ENCODE data around the gene FRAS1.

The FRAS1 gene

DNA sequence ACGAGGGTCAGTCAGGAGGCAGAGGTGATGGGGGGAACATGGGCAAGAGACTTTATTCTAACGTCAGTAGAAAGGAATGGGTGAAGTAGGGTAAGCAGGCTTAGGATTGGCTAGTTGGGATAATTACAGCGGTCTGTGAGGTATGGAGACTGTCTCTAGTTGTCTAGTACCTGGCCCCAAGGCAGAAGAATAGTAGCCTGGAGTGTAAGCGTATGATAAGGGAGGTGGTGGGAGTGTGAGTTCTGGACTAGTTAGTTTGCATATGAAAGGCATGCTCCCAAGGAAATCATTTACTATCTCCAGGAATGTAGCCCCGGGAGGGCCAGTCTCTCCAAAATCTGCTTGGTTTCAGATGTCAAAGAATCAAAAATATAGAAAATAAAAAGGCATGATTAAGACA is 274.8 kb downstream of the FRAS1 start:
- DNase-seq = no peak

DNA sequence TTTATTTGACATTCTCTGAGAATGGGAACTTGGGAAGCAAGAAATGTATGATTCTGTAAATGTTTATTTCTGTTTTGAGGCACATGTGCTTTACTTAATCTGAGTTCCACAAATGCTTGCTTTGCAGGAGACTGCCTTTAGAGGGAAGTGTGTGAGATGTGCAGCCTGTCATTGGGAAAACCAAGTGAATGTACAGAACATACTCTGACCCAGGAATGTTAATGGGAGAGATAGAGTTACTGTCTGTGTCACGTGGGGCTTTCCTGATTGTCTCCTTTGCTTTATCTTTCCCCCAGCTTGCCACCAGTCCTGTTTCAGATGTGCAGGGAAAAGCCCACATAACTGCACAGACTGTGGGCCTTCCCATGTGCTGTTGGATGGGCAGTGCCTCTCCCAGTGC is 275.9 kb downstream of the FRAS1 start:
- no peak for DNase-seq

DNA sequence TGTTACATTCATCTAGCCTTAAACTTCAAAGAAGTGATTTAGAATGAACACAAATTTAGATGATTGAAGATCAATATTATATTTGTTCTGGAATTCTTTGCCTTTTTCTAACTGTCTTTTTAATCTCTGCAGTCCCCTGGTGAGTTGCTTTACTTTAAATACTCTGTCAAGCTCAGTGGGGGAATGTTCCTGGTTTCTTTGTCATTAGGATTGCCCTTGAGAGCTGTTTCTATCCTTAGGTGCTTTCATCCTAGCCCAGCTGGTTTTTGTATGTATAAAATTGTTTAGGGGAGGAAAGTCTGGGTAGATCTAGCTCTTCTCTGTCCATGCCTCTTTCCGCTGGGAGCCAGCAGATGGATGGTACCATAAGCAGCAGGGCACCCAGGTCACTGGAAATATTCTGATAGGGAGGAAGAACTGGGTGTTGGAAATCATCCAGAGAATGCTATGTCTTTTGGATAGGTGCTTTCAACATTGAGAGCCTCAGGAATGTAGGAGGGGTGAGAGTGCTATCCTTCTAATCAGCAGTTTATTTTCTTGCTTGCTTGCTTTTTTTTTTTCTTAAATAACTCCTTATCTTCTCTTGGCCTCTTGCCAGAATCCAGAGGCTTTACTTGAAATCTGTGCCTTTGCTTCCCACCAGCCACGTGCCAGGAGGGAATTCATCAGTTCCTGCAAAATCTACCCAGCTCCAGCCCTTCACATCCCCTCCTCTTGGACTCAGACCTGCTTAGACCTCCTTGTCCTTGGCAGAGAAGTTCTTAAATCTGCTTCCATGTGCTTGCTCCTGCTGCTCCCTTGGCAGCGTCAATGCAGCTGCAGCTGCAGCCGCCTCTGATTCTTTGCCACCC is 279.2 kb downstream of the FRAS1 start:
- no peak for DNase-seq

DNA sequence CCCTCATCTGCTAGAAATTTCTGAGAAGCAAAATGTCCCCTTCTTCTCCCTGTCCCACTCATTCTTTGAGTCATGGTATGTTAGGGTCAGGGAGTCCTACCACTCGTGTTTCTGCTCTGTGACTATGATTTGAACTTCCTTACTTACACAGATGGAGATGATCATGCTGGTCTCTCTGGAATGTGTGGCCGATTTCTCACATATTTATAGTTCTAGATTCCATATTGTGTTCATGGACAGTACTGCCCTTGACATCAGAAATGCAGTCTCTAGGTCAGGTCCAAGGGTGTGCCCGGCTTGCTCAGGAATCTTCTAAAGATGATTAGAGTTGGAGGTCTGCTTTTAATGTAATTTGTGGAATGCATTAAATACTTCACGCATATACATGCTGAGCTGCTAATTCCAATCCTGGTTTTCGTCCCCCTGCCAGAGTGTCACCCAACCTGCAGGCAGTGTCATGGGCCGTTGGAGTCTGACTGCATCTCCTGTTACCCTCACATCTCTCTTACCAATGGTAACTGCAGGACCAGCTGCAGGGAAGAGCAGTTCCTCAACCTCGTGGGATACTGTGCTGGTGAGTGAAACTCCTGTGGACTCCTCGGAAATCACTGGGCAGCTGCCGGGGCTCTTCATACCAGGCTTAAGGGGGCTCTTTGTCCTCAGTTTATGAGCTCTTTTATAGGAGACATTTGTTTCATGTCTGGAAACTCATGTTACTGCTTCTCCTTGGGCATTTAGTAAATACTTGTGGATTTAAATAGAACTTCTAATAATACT is 280.3 kb downstream of the FRAS1 start:
- no peak for DNase-seq

DNA sequence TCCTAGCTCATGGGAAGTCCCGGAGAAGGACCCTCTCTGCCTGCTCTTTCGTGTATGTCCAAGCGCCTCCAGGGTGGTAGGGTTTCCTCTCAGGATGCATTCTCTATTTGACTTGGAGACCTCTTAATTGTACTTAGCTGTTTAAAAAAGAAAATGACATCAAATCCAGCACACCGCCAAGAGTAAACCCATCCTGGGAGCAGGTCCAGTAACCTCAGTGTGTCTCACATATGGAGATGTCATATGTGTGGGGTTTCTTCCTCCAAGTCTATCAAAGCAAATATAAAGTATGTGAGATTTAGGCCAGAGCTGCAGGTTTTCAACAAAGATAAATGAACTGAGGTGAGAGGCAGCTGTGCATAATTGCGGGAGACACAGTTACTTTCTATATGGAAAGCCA is 285.0 kb downstream of the FRAS1 start:
- DNase-seq = no peak

DNA sequence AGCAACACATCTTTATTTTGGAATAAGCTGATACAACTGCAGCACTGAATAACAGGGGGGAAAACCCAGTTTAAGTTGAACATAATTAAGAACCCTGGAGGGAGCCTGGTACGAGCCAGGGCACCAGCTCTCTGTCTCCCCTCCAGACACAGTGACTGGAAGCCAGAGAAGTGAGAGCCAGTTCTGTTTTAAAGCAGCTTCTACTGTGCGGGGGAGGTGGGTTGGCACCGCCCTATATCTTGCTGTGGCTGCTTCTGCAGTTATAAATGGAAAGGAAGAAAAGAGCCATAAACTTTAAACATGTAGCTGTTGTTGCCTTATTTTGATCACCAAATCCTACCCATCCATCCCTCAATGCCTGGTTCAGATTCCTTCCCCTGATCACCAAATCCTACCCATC is 286.6 kb downstream of the FRAS1 start:
- no peak for DNase-seq

DNA sequence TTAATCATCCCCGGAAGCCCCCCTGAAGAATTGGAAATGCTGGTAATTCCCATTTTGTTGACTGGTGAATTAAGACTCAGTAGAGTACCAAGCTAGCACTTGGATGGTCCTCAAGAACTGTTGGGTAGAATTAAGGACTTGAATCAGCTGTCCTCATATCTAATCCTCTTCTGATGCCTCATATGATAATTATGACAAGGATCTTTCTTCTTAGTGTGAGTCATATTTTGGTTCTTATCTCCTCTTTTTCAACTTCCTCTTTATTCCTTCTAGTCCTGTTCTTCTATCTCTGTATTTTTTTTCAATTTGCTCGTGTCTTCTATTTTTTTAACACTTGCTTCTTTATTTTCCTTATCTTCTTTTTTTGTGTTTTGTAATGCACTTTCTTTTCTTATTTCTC is 288.1 kb downstream of the FRAS1 start:
- DNase-seq = no peak

DNA sequence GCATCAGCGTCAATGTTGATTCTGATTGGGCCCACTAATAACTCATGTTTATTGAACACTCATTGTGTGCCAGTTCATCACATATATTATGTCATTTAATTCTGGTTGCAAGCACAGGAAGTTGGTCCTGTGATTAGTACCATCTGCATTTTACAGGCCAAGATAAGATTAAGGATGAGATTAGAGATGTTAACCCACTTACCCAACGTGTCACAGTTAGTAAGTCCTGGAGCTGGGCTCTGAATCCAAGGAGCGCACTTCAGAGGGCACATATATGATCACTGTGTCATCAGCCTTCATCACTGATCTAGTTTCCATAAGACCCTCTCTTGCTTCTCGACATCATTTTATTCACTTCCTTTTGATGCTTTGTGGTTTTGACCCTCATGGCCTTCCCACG is 289.1 kb downstream of the FRAS1 start:
- no peak for DNase-seq

DNA sequence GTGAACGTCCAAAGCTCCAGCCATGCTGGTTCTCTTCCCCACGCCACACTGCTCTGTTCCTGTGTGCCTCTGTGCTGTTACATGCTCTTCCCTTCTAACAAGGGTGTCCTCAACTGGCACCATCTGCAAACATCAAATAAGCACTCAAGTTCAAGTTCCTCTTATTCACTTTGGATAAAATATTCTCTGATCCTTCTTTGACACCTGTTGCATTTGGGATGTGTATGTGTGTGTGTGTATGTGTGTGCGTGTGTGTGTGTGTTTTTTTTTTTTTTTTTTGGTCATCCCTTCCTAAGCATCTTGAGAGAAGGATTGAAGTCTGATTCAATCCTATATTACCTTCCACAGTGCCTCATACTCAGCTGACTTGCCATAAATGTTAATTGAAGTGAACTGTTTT is 290.4 kb downstream of the FRAS1 start:
- no peak for DNase-seq

DNA sequence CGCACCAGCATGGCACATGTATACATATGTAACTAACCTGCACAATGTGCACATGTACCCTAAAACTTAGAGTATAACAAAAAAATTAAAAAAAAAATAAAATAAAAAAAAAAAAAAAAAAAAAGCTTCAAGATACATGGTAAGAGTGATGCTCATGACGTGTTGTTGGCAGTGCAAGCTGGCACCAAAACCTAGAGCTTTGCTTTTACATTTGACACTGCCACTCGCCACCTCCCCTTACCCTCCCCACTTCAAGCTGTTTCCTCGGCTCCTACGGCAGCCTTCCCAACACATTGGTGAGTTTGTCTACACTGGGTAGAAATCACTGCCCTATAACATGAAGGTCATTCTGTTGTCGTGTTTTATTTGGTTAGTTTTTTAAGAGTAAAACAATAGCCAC is 296.8 kb downstream of the FRAS1 start:
- no peak for DNase-seq

DNA sequence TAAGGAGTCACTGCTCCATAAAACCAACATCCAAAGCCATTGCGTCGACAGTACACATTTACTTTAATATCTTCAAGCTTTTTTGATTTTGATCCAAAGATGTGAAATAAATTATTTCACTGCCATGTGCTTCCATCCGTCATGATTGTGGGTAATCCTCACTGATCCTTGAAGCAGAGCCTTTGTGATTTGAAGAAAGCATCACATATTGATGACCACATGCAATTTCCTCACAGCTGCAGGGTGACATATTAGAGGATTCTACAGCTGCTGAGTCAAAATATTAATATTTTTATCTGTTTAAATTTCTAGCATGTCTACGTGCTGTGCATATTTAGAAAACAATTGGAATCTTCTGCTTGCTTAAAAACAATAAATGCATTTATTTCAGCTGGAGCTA is 297.7 kb downstream of the FRAS1 start:
- no peak for DNase-seq

DNA sequence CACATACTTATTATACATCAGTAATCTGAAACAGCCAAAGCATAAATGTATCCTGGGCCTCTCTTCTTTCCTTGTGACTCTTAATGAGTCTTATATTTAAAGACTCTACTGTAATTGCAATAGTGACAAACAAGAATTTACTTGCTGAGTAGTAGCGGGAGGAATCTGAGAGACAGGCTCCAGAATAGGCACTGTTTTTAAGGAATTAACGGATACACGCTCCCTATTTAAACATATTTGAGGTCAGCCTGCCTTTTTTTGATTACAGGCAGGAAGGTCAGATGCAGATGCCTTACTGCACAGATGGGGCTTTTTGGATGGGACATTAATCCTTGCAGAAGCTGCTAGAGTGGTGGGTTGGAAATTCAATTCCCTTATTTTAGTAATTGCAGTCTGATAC is 298.2 kb downstream of the FRAS1 start:
- DNase-seq = no peak

DNA sequence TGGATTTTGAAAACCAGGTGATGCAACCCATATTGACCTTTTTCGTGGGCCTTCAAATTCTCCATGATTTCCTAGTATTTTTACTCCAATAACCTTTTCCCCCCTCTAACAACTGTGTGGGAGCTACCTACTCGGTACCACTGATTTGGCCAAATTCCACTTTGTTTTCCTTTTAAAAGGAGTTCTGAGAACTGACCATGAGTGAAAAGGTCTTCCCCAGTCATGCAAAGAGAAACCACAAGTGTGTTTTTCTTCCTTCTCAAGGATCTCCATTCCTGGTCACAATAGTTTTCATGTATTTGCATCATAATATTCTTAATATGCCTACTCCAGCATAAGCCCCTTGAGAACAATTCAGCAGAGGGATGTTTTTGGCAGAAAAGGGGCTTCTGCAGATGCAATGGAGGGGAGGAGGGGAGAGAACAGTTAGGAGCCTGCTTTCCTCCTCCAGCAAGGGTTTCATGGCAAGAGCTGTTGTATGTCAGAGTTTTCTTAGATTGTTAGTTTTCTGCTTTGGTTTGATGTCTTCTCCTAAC is 299.2 kb downstream of the FRAS1 start:
- DNase-seq = no peak

DNA sequence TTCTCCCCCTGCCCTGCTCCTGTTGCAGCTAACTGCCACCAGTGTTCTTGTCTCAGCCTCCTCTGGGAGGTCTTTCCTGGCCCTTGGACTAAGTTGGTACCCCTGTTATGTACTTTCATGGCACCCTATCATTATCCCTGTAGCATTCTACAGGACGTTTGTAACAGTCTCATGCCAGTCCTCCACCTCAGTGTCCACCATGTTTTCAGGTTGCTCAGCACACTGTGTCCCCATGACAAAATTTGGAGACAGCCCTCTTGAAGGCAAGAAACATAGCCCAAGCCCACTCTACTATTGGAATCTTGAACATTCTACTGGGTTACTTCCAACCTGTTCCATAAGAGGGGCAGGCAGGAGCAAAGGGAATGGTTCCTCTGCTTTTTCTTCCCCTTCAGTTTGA is 300.0 kb downstream of the FRAS1 start:
- DNase-seq = no peak

DNA sequence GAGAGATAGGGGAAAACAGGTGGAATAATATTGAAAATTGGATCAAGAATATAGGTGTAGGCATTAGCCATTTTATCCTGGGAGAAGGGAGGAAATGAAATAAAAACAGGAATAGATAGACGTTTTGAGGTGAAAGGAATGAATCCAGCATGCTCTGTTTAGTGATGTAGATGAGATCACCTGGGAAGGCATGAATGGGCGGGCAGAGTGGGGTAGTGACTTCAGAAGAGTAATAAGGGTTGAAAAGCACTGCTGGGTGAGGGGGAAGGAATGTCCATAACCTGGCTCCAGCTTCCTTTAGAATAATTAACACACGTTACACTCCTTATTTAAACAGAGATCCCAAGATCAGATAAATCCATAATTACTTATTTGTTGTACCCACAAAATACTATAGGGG is 303.3 kb downstream of the FRAS1 start:
- DNase-seq = no peak

DNA sequence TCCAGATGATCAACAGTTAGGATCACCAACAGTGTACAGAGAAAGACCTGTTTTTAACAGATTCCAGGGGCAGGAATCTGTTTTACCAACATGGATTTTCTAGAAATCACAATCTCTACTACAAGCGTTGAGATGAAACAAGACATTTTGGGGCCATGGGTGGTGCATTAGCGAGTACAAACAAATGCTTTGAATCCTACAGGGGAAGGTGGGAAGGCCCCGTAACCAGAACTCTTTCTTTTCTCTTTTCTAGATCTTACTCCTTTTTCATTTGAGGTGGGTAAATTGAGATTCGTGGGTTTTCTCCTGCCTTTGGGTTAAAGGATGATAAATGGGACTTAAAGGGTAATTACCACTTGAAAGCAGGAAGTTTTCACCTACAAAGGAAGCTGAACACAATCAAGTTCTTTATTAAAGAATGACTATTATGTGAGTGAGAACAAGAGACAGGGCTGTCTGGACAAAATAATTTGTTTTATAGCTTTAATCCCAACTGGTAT is 304.5 kb downstream of the FRAS1 start:
- no peak for DNase-seq

DNA sequence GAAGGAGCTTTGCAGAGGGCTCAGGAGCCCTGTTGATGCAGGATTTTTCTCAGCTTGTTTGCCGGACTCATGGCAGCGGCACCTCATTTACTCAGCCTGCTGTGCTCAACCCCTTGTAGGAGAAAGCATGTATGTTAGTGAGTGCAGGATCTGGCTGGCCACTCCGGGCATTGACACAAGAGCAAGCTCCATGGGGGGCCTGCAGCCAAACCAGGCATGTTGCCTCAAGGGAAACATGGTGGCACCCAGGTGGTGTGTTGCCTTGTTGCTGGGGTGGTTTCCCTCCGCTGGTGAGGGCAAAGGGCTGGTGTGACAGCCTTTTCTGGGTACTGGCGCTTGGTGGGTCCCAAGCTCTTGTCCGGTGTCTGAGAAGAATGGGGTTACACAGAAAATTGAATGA is 305.2 kb downstream of the FRAS1 start:
- no peak for DNase-seq

DNA sequence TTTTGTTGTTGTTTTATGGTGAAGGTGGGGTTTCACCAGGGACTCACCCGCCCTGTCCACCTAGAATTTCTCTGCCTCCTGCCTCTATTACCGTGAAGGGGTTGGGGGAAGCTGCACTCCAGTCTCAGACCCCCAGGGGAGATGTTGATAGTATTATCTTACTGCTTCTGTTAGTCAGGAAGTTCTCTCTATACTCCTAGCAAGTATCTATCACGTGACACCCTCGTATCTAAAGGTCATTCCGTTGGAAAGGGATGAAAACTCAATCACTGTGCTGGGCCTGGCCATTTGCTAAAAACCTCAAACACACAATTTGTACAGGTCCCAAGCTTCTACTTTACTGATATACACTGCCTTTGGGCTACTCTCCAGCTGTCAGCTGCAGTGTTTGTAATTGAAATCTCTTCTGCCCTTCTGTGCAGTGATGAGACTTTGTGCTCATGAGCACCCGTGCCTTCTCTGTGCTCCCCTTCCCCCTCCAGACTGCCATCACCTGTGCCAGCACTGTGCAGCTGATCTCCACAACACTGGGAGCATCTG is 306.0 kb downstream of the FRAS1 start:
- no peak for DNase-seq

DNA sequence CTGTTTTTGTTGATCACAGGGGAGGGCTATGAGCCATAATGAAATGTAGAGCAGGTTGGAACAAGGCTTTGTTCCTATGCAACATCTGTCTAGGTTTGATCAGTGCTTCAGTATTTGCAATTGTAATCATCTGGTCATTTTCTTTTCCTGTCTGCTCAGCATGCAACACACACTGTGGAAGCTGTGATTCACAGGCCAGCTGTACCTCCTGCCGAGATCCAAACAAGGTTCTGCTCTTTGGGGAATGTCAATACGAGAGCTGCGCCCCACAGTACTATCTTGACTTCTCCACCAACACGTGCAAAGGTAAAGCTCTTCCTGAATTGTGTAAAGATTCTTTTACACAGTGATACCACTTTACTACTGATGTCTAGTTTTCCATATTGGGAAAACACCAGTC is 312.6 kb downstream of the FRAS1 start:
- no peak for DNase-seq

DNA sequence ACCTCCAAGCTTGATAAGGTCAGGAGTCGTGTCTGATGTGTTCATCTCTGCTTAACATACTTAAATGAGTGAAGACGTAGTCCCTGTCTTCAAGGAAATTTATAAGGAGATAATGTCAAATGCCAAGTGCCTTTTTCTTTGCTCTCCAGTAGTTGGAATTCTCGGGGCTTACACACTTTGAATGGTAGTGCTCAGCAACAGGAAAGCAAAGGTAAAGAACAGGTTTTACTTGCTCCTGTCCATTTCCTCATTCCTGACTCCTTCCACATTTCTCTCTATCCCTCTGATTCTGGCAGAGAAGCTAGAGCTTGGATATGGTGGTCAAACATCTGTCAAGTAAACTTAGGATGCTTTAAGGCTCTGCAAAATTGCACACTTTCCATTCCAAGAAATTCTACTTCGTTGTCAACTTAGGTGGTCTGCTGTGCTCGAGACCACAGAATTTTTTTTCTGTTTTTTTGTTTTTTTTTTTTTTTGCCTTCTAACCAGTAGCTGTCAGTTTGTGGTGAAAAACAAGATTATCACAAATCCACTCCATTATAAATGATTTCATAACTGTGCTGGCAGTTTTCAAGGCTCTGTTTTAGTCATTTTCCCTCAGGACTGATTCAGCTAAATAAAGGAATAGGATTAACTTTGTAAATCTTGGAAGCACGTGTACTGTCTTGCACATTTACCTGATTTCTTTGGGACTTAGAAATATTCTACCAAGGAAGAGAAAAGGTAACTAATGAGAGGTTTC is 313.7 kb downstream of the FRAS1 start:
- no peak for DNase-seq

DNA sequence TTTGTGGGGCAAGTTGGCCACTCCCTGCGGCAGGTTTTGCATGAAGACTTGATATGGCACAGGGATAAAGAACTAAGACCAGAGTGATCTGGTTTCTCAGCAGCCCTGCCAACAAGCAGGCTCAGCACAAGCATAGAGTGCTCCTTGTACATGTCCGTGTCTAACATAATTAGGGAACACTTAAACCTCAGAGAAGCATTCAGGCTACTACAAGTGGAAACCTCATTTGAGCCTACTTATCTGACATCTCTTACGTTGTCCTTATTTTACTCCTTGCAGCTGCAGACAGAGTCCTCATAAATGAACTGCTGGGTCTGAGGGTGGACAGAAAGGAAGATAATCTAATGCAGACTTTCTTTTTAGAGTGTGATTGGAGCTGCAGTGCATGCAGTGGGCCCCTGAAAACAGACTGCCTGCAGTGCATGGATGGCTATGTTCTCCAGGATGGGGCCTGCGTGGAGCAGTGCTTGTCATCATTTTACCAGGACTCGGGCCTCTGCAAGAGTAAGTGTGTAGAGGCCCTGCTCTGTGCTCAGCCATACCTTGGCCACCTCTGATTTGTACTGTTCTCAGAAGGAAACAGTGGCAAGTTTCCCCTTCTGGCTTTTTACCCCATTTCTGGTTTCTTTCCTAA is 315.3 kb downstream of the FRAS1 start:
- no peak for DNase-seq

DNA sequence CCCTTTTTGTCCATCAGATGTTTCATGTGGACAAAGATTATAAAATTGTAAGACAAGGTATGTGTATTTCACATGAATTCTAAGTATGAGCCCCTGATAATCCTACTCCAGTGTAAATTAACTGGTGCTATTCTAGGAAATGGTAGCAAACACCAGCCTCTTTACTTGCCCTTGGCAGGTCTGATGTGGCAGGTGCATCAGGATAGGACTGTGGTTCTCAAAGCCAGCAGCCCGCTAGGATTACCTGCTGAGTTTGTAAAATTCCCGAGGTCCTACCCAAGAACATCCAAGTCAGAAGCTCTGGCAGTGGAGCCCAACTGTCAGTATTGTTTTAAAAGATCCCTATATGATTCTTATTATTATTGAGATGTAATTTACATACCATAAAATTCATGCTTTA is 320.4 kb downstream of the FRAS1 start:
- DNase-seq = no peak

DNA sequence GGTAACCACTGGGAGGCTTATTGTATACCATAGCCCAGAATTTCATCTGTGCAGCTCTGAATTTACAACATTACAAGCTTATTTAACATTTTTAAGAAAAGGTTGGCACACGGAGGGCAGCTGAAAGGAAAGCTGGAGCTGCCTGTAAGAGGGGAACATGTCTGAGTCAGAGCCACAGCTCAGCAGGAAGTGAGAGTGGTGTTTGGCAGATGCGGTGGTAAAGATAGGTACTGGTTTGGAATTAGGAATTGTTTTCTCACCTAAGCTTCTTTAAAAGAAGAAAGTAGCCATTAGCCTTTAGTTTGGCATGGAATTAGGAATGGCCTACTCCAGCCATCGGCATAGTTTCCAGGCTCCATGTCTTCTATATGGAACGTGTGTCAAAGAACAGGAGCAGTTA is 321.9 kb downstream of the FRAS1 start:
- DNase-seq = no peak
